IMR-90 (cell line): ENCODE results near the gene TPSG1. TPM values are rescaled to one million over a fixed set of nuclear protein-coding genes. Genes with fewer than 3 reads are reported as not detected.

Source experiments
- ATAC-seq: fragments of 200-7000 bp; cut with Tn5 transposase; 2 replicates; pipeline ENCODE4 v1.9.1; 2020; ENCODE audit warnings: low read depth, mild to moderate bottlenecking, moderate library complexity
- BruUV-seq: library from RNA; stranded (reverse); fragments of 400-500 nt; replicated peaks from 2 replicates; lab custom pipeline; 2021; lab: Mats Ljungman, UMichigan
- CTCF ChIA-PET: fragments of 300-600 bp; formaldehyde crosslinking; extraction: SDS; loops from one replicate; lab custom pipeline; 2021; ENCODE audit warnings: antibody characterized with exemption; lab: Yijun Ruan, JAX
- POLR2A ChIA-PET: fragments of 300-600 bp; sonication (Branson Sonifier 250); formaldehyde crosslinking; loops from one replicate; lab custom pipeline; 2022; ENCODE audit warnings: antibody characterized with exemption; ENCODE audit not compliant: unreplicated experiment; lab: Charles Lee
- DNase-seq: peaks from one replicate; pipeline ENCODE4 v3.0.0; 2013
- H2AFZ ChIP-seq: replicated peaks from 2 replicates; pipeline ENCODE3; 2013; ENCODE audit warnings: low read length, mild to moderate bottlenecking; ENCODE audit not compliant: poor library complexity
- H2AK5ac ChIP-seq: 2 replicates; pipeline ENCODE4 v1.6.1; 2013; ENCODE audit warnings: low read depth, low read length, inconsistent platforms
- H2AK9ac ChIP-seq: replicated peaks from 2 replicates; pipeline ENCODE3; 2013; ENCODE audit warnings: mild to moderate bottlenecking, low read depth, low read length, moderate library complexity; ENCODE audit not compliant: poor library complexity
- H2BK120ac ChIP-seq: 2 replicates; pipeline ENCODE4 v1.6.1; 2013; ENCODE audit warnings: low read depth, low read length, inconsistent platforms
- H2BK15ac ChIP-seq: 3 replicates; pipeline ENCODE4 v1.6.1; 2013; ENCODE audit warnings: low read depth, low read length, inconsistent platforms
- H2BK20ac ChIP-seq: 2 replicates; pipeline ENCODE4 v1.6.1; 2013; ENCODE audit warnings: low read depth, mild to moderate bottlenecking, inconsistent platforms, low read length, moderate library complexity
- H2BK5ac ChIP-seq: 2 replicates; pipeline ENCODE4 v1.6.1; 2013; ENCODE audit warnings: mild to moderate bottlenecking, low read depth, low read length, inconsistent platforms; ENCODE audit not compliant: poor library complexity, severe bottlenecking
- H3K14ac ChIP-seq: replicated peaks from 2 replicates; pipeline ENCODE4 v1.6.1; 2013; ENCODE audit warnings: low read depth, low read length, inconsistent platforms
- H3K18ac ChIP-seq: 2 replicates; pipeline ENCODE4 v1.6.1; 2013; ENCODE audit warnings: low read depth, low read length, control low read depth
- H3K23ac ChIP-seq: 2 replicates; pipeline ENCODE4 v1.6.1; 2013; ENCODE audit warnings: low read depth, low read length, inconsistent platforms
- H3K27ac ChIP-seq: 2 replicates; pipeline ENCODE4 v1.5.1; 2013; ENCODE audit warnings: mild to moderate bottlenecking, control low read depth, low read length; ENCODE audit not compliant: insufficient read depth
- H3K27me3 ChIP-seq: 2 replicates; pipeline ENCODE4 v1.6.1; 2013; ENCODE audit warnings: low read length; ENCODE audit not compliant: control insufficient read depth, insufficient read depth
- H3K36me3 ChIP-seq: 2 replicates; pipeline ENCODE4 v1.6.1; 2013; ENCODE audit warnings: low read length, mixed read lengths; ENCODE audit not compliant: control insufficient read depth, insufficient read depth
- H3K4ac ChIP-seq: 2 replicates; pipeline ENCODE4 v1.6.1; 2013; ENCODE audit warnings: low read depth, low read length, inconsistent platforms
- H3K4me1 ChIP-seq: 2 replicates; pipeline ENCODE4 v1.6.1; 2013; ENCODE audit warnings: low read length, mixed read lengths; ENCODE audit not compliant: control insufficient read depth, insufficient read depth
- H3K4me2 ChIP-seq: 2 replicates; pipeline ENCODE4 v1.6.1; 2013; ENCODE audit warnings: low read depth, mild to moderate bottlenecking, control low read depth, low read length, moderate library complexity
- H3K4me3 ChIP-seq: 2 replicates; pipeline ENCODE4 v1.5.1; 2013; ENCODE audit warnings: low read depth, mild to moderate bottlenecking, control low read depth, low read length, moderate library complexity; ENCODE audit not compliant: insufficient read depth
- H3K56ac ChIP-seq: 2 replicates; pipeline ENCODE4 v1.6.1; 2013; ENCODE audit warnings: low read length, inconsistent platforms; ENCODE audit not compliant: insufficient read depth; ENCODE audit errors: extremely low read depth
- H3K79me1 ChIP-seq, 2 experiments: 2 replicates each; pipeline ENCODE4 v1.6.1; 2013; ENCODE audit warnings: low read length in 2 of 2, inconsistent platforms in 1 of 2, low read depth in 1 of 2
- H3K9ac ChIP-seq: 2 replicates; pipeline ENCODE4 v1.6.1; 2013; ENCODE audit warnings: low read depth, low read length, control low read depth
- H3K9me1 ChIP-seq: 2 replicates; pipeline ENCODE4 v1.6.1; 2013; ENCODE audit warnings: low read length, inconsistent platforms; ENCODE audit not compliant: insufficient read depth
- H3K9me3 ChIP-seq: 2 replicates; pipeline ENCODE4 v1.6.1; 2013; ENCODE audit warnings: low read length; ENCODE audit not compliant: control insufficient read depth, insufficient read depth
- H4K20me1 ChIP-seq: 2 replicates; pipeline ENCODE4 v1.6.1; 2013; ENCODE audit warnings: low read length, inconsistent platforms; ENCODE audit not compliant: insufficient read depth
- H4K5ac ChIP-seq: 2 replicates; pipeline ENCODE4 v1.6.1; 2013; ENCODE audit warnings: mild to moderate bottlenecking, low read depth, low read length, control low read depth
- H4K8ac ChIP-seq, 2 experiments: 2 replicates each; pipeline ENCODE4 v1.6.1; 2013; ENCODE audit warnings: low read depth in 2 of 2, low read length in 2 of 2, control low read depth in 1 of 2, inconsistent platforms in 1 of 2
- H4K91ac ChIP-seq: 2 replicates; pipeline ENCODE4 v1.6.1; 2013; ENCODE audit warnings: low read depth, low read length, inconsistent platforms; ENCODE audit not compliant: insufficient read depth
- CTCF ChIP-seq: conservative IDR thresholded peaks from 2 replicates; pipeline ENCODE4 v1.5.1; 2012; ENCODE audit warnings: mild to moderate bottlenecking, low read depth, low read length, improper control_type of control experiment
- MAZ ChIP-seq: IDR thresholded peaks from 2 replicates; pipeline ENCODE4 v1.6.1; 2012; ENCODE audit warnings: low read depth, mild to moderate bottlenecking, low read length, improper control_type of control experiment, moderate library complexity, borderline replicate concordance
- NFE2L2 ChIP-seq: fragments of 150-350 bp; IDR thresholded peaks from 2 replicates; pipeline ENCODE4 v1.6.1; 2016; ENCODE audit warnings: low read depth, mild to moderate bottlenecking, low read length
- RFX5 ChIP-seq: IDR thresholded peaks from 2 replicates; pipeline ENCODE4 v1.8.0; 2012; ENCODE audit warnings: low read depth, mild to moderate bottlenecking, low read length, moderate library complexity
- WGBS, 2 experiments: methylation state at CpG; one replicate each; pipeline versions ENCODE4 v1.1.5 to v1.1.7; 2013; ENCODE audit warnings: missing lambda C conversion rate in 2 of 2; ENCODE audit not compliant: insufficient read length in 1 of 2; ENCODE audit errors: extremely low coverage in 2 of 2; 5-methylcytosine and 5-hydroxymethylcytosine counted together
- dilution Hi-C: fragments of 300-500 bp; cut with HindIII; formaldehyde crosslinking; loops from one replicate; pipeline ENCODE4 v1.14.3; 2018; ENCODE audit warnings: low sequenced_read_pairs; ENCODE audit not compliant: unreplicated experiment
- in situ Hi-C: fragments of 300-500 bp; cut with MboI; formaldehyde crosslinking; loops from 3 replicates; pipeline ENCODE4 v1.14.3; 2019; ENCODE audit warnings: low sequenced_read_pairs, inconsistent platforms, mixed read lengths
- intact Hi-C: fragments of 100-400 bp; cut with micrococcal nuclease; formaldehyde crosslinking; loops from 2 replicates; pipeline ENCODE4 v1.10.0; 2022
- polyA plus RNA-seq, 3 experiments: library from polyadenylated mRNA; depleted of rRNA; stranded (reverse); fragments of >200 nt; gene quantifications; 2 replicates each; pipeline ENCODE4 v1.2.3, GENCODE V29; 2012; ENCODE audit warnings: low replicate concordance in 1 of 3
- total RNA-seq: library from RNA; depleted of rRNA; stranded (reverse); fragments of >200 nt; gene quantifications from 2 replicates; pipeline ENCODE4 v1.2.3, GENCODE V29; 2012

TPSG1 gene
- total and polyA plus RNA-seq, 2 of the 4 experiments (the other 2 are of a cell fraction) = not detected

DNA sequence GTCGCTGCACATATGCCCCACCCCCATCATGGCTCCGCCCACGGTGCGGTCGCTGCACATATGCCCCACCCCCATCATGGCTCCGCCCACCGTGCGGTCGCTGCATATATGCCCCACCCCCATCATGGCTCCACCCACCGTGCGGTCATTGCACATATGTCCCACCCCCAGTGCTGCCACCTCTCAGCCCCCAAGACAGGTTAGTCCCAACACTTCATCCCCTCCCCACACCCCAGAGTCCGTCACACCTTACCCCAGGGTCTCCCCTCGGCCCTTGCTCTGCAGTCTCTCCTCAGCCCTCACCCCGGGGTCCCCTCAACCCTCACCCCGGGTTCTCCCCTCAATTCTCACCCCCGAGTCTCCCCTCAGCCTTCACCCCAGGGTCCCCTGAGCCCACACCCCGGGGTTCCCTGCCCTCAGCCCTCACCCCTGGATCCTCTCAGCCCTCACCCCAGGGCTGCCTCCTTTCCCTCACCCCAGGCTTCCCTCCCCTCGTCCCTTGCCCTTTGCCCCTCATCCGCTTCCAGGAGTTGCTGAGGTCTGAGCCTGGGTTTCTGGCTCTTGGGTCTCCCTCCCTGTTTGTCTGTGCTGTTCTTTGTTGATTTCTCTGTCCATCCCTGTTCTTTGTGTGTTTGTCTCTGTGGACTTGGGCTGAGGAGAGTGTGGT, 25.6 kb downstream of the TPSG1 start:
- dilution Hi-C loops = no loop called here

More for the DNA sequence above, 25.6 kb downstream of the TPSG1 start:
- Histone ChIP-seq H4K91ac (no peak overlapping the region), H2AK9ac (no peak overlapping the region), H3K36me3 (no peaks in the 10 kb centered on the region; the same call in 1 of the 2 replicates), H3K4me2 (no peak overlapping the region), H2BK15ac (no peak overlapping the region), H4K5ac (no peak overlapping the region), H2BK20ac (no peak overlapping the region), H3K4me1 (no peaks in the 10 kb centered on the region), H3K56ac (no peak overlapping the region), H3K27ac (no peak overlapping the region), H3K4ac (no peak overlapping the region), H2BK120ac (no peak overlapping the region), H4K8ac (no peak overlapping the region), H3K9me3 (no peaks in the 10 kb centered on the region), H3K27me3 (no peaks in the 10 kb centered on the region), H2BK5ac (no peak overlapping the region), H2AFZ (no peak overlapping the region), H3K9me1 (no peaks in the 10 kb centered on the region), H3K9ac (no peak overlapping the region), H3K4me3 (no peak overlapping the region), H2AK5ac (no peak overlapping the region), H3K14ac (no peak overlapping the region), H3K79me1 (no peaks in the 10 kb centered on the region), H3K23ac (no peak overlapping the region), H3K18ac (no peak overlapping the region), H4K20me1 (no peaks in the 10 kb centered on the region; the same call in 1 of the 2 replicates)
- POLR2A ChIA-PET = no interaction called here
- 91% methylated on average over 7 of the region's 19 CpGs; no CpG with 5 or more reads in 1 of the 2 experiments for whole genome bisulfite sequencing, 2 experiments
- TF ChIP-seq MAZ (no peak), CTCF (no peak), RFX5 (no peak), NFE2L2 (no peak)
- intact Hi-C loops (no loop called here), in situ Hi-C loops (loop anchor here (5.0 to 25.0 kb wide), 2 partner anchors 87 to 387 kb away; partner anchors contain the start of gene GNG13)
- CTCF ChIA-PET = no interaction called here
- ATAC-seq = no peak
- DNase-seq = no peak
- no TSS peak for BruUV-seq
